GM23338 (cell line): ENCODE results near the gene ZNF516.

ENCODE experiments used
- CREB1 ChIP-seq: fragments of 250-450 bp; sonication (Bioruptor Pico); IDR thresholded peaks from 2 replicates; pipeline ENCODE4 v1.5.0; 2020; ENCODE audit warnings: low read depth, mild to moderate bottlenecking, moderate library complexity
- EZH2 ChIP-seq: fragments of 200-600 bp; sonication (generic); IDR thresholded peaks from one replicate; pipeline ENCODE4 v1.8.0; 2017; ENCODE audit warnings: antibody characterized with exemption, mild to moderate bottlenecking, low read depth; ENCODE audit not compliant: unreplicated experiment
- EZH2phosphoT487 ChIP-seq: fragments of 200-600 bp; sonication (generic); IDR thresholded peaks from one replicate; pipeline ENCODE4 v1.8.1; 2018; ENCODE audit warnings: antibody characterized with exemption; ENCODE audit not compliant: unreplicated experiment
- NANOG ChIP-seq: IDR thresholded peaks from 2 replicates; pipeline ENCODE4 v1.6.1; 2016; ENCODE audit warnings: antibody characterized with exemption, borderline replicate concordance
- REST ChIP-seq: IDR thresholded peaks from one replicate; pipeline ENCODE4 v1.6.1; 2018; ENCODE audit warnings: antibody characterized with exemption; ENCODE audit not compliant: unreplicated experiment
- TF ChIP-seq, protein P1 (sequence below), 2 experiments: fragments of 200-600 bp in 1 of 2; sonication (generic) in 1 of 2; conservative IDR thresholded peaks; 2 replicates each; pipeline versions ENCODE4 v1.5.1 to v1.6.1; 2016 to 2017; ENCODE audit warnings: antibody characterized with exemption in 2 of 2, low read depth in 2 of 2, mild to moderate bottlenecking in 2 of 2, moderate library complexity in 1 of 2

DNA sequence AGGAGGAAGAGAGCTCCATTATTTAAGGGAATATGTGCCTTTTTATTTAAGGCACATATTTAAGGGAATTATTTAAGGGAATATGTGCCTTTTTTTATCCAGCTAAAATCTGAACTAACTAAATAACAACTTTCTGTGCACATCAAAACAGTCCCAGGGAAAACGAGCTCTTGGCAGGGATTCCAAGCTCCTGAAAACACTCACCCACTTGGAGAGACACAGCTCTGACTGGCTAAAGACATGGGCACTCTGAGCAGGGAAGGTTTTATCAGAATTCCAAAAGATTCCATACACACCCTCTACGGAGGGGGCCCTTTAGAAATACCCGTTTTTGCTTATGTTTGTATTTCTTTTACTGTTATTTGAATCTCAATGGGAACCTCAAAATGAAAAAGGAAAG is 181.0 kb downstream of the ZNF516 start:
- TF ChIP-seq, protein P1, sequence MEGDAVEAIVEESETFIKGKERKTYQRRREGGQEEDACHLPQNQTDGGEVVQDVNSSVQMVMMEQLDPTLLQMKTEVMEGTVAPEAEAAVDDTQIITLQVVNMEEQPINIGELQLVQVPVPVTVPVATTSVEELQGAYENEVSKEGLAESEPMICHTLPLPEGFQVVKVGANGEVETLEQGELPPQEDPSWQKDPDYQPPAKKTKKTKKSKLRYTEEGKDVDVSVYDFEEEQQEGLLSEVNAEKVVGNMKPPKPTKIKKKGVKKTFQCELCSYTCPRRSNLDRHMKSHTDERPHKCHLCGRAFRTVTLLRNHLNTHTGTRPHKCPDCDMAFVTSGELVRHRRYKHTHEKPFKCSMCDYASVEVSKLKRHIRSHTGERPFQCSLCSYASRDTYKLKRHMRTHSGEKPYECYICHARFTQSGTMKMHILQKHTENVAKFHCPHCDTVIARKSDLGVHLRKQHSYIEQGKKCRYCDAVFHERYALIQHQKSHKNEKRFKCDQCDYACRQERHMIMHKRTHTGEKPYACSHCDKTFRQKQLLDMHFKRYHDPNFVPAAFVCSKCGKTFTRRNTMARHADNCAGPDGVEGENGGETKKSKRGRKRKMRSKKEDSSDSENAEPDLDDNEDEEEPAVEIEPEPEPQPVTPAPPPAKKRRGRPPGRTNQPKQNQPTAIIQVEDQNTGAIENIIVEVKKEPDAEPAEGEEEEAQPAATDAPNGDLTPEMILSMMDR (conservative IDR thresholded peaks at IDR 0.05; ENCODE audit: low read depth in 2 of 2) = no peak
- TF ChIP-seq CREB1 = no peak
- TF ChIP-seq NANOG = no peak
- no peak for TF ChIP-seq EZH2phosphoT487
- no peak for TF ChIP-seq REST
- TF ChIP-seq EZH2 = no peak
